Mucosa of gallbladder (tissue), 1 donor: Measurements from ENCODE around the gene KIF3B. TPM values are rescaled to one million over a fixed set of nuclear protein-coding genes. Genes with fewer than 3 reads are reported as not detected.
"Not testable (repeated sequence)": the region's sequence is repeated elsewhere in the genome, so short reads cannot be mapped to it uniquely, and the experiment has no call there.

Source experiments
- DNase-seq: peaks from one replicate; pipeline ENCODE4 v3.0.0-alpha.2; 2020; ENCODE audit warnings: low spot score
- total RNA-seq: library from RNA; stranded (reverse); gene quantifications from one replicate; pipeline ENCODE4 v1.2.1, GENCODE V29; 2021
- donor health status: DM: no; HTN: no; CAD: no.

The KIF3B gene
- total RNA-seq, 1 donor from 2014 or later = 59.6 TPM

DNA sequence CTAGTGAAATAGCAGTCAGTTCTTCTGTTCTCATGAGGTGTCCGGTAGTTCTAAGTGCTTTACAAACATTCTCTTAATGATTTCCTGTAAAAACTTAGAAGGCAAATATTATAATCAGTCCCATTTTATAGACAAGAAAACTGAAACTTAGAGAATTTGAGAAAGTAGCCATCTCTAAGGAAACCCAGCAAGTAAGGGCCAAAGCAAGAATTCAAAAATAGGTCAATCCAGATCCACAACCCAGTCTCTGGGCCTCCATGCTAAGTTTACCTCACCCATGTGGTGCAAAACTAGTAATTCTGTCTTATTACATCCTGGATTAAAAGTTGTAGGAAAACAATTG is 53.1 kb downstream of the KIF3B start:
- no peak for DNase-seq

DNA sequence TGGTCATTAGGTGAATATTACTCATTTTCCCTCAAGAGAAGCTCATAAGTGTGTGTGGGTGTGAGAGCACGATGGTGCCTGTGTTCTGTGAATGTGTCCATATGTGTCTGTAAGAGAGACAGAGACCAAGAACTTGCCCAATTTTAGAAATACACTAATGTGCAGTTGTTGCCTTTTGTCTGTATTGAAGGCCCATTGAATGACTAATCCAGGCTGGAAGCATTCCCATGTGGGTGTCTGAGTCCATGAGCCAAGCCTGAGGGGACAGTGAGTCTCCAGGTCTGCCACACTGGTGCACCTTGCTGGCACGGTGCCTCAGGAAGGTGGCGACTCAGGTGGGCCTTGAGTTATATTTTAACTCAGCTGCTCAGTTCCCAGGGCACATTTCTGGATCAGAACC is 55.2 kb downstream of the KIF3B start:
- peak; percentile 82 for DNase-seq

DNA sequence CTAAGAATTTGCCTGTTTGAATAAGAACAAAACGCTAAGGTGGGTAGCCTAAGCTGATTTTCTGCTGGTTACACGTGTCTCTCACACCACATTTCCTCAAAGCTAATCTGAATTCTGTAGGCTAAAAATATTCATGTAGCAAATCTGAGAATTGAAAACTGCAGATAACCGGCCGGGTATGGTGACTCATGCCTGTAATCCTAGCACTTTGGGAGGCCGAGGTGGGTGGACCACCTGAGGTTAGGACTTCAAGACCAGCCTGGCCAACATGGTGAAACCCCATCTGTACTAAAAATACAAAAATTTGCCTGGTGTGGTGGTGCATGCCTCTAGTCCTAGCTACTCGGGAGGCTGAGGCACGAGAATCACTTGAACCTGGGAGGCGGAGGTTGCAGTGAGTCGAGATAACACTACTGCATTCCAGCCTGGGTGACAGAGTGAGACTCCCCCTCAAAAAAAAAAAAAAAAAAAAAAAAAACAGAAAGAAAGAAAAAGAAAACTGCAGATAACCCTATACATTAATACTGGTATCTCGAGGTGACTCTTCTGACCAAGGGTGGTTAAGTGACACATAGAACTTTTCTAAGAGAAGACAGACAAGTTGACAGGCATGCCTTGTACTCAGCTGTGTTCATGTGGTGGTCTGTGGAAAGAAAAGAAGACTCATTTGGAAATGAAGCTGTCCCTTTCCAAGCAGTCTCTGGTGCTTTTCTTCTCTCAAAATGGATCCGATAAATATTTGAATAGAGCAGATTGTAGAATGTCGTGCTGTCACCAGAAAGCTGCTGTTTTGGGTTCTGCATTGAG is 55.9 kb downstream of the KIF3B start:
- no peak for DNase-seq

DNA sequence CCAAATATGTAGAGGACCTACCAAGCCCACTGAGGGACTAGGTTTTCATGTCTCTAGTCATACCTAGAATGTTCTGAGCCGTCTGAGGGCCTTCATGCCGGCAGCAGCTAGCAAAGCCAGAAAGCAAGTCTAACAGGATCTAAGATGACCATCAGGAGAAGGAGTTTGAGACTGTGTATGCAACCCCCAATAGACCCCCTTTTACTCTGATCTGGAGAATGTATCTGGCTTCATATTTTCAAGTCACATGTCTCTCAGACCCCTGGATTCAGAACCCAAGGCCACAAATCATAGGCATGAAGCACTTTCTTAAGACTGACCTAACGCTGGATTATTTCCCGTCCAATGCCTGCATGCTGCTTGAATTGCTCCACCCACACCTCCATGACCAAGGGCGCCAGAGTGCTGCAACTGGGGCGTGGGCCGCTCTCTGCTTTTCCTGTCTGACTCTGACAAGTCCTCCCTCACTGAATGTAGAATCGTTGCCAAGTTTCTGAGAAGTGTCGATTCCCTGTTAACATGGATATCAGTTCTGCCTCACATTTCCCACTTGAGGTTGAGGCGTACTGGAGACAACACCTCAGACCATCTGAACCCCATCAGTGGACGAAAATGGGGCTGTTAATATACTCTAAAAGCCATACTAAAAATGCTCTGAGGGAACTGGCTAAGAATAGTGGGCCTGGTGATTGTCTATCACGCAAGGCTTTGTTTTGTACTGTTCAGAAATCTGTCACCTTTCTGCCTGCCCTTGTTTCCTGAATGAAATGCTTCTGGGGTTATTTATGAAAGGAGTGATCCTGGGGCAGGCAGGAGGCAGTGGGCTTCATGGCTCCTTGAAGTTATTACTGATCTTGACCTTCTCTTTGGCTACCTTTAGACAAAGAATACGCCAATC is 56.8 kb downstream of the KIF3B start:
- peak; percentile 72 for DNase-seq

DNA sequence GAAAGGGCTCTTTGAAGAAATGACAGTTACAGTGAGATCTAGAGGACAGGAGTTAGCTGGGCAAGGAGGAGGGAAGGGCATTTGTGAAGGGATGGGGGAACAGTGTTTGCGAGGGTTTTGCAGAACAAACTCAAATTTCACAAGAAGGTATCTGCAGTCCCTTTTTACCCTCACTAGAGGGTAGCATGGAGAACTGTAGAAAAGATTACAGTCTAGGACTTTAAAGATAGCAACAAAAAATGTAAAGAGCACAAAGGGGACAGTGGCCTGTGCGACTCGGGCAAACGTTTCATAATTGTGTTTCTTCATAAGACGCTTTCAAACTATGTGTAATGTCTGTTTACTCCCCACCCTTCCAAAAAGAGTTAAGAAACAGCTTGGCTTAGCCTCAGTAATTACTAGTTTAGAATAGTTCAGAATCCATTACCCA is 59.5 kb downstream of the KIF3B start:
- DNase-seq = no peak

DNA sequence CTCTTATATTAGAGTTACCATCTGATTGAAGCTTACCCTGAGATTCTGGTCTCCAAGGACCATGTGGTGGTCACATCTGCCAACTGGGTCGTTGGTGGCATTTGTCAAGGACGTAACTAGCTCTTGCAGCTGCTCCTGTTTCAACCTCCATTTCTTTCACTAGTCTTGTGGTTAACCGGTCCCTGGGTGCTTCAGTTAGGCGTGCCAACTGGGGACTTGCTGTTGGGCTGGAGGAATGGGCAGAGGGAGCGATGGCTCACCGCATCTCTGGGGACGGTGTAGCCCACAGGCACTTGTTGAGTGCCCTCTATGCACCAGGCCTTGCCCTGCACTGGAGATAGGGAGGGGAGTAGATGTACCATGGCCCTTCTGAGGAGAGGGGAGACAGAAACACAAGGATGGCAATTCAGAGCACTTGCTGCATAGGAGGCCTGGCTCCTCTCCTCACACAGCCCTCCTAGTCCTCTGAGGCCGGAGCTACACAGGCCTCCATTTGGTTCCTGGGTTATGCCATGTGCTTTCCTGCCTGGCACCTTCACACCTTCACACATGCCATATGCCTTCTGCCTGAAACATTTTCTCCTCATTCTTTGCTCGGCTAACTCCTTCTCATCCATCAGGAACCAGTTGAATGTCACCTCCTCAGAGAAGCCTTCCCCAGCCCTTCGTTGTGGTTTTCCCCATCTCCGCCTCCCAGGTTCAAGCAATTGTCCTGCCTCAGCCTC is 60.6 kb downstream of the KIF3B start:
- no peak for DNase-seq

DNA sequence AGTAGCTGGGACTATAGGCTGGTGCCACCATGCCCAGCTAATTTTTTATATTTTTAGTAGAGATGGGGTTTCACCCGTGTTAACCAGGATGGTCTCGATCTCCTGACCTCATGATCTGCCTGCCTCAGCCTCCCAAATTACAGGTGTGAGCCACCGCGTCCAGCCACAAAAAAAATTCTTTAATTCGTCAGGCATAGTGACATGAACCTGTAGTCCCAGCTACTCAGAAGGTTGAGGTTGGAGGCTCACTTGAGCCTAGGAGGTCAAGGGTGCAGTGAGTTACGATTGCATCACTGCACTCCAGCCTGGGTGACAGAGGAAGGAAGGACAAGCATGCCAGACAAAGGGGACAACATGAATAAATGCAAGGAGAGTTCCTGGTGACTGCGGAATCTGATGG is 61.2 kb downstream of the KIF3B start:
- DNase-seq = no peak

DNA sequence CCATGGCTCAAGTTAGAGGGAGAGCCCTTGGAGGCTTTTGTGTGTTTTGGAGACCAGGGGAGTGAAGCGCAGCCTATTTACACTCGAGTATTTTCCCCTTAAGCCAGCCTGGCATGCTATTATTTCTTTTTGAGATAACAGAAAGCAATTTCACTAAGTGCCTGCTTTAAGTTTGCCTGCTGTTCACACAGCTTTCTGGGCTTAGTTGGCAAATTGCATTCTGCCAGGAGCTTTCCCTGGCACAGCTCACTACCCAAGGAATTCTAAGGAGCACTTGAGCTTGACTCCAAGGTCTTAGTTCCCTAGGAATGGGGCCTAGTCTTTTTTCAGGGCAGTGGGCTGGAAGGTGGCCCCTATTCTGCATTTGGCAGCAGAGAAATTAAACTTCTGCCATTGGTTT is 61.7 kb downstream of the KIF3B start:
- no peak for DNase-seq

DNA sequence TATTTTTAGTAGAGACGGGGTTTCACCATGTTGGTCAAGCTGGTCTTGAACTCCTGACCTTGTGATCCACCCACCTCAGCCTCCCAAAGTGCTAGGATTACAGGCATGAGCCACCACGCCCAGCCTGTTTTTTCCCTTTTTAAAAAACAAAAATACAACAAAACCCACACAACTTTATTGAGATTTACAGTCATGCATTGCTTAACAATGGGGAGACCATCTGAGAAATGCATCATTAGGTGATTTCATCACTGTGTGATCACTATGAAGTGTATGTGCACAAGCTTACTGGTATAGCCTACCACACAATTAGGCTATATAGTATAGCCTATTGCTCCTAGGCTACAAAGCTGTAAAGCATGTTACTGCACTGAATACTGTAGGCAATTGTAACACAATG is 63.6 kb downstream of the KIF3B start:
- not testable (repeated sequence) for DNase-seq

DNA sequence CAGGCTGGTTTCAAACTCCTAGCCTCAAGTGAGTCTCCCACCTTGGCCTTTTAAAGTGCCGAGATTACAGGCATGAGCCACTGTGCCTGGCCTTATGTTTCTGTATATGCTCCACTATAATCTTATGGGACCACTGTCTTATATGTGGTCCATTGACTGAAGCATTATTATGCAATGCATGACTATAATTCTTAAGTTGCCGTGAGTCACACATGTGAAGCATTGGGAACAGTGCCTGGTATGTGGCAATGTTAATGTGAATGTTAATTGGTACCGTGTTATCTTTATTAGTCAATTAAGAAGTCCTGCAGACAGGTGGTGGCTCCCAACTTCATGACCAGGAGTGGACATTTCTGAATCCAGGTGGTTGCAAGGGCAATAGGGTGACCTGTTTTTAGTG is 66.0 kb downstream of the KIF3B start:
- DNase-seq = no peak

DNA sequence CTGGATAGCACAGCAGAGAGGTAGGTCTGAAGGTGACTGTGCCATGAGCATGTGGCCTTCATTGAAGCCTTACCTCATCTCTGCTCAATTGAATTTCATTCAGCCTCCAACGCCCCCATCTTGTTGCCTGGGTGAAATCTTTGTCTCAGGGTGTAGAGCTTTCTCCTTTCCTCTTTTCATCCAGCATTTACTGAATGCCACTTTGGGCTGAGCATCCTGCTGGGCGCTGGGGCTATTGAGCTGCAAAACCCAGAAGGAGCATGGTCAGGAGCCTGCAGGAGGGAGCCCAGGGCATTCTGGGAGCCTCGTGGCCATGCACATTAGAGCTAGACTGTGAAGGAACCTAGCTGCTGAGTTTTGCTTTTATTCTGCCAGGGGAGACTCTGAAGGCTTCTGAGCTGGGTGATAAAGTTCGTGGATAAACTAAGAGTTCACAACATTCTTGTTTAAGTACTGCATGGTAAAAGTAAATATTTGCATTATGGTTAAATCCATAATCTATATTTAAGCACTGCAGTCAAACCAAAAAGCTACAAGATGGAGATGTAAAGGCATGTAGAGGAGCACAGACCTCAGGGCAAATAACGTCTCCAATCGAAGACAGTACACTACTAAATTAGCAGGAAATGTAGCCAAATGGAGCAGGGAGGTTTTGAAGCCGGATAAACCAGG is 67.5 kb downstream of the KIF3B start:
- no peak for DNase-seq

DNA sequence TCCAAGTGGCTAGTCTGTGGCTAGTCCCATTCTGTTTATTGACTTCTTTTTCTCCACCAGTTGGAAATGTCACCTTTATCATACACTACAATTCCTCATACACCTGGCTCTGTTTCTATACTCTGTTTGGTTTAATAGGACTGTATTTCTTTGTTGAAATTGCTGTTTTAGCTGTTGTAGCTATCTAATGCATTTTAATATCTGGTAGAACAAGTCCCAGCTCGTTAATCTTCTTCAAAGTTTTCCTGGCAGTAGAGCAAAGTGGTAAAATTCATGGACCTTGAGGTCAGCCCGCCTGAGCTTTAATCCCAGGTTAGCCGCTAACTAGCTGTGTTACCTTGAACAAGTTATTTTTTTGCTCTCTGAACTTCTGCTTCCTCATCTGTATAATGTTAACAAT is 70.8 kb downstream of the KIF3B start:
- no peak for DNase-seq

DNA sequence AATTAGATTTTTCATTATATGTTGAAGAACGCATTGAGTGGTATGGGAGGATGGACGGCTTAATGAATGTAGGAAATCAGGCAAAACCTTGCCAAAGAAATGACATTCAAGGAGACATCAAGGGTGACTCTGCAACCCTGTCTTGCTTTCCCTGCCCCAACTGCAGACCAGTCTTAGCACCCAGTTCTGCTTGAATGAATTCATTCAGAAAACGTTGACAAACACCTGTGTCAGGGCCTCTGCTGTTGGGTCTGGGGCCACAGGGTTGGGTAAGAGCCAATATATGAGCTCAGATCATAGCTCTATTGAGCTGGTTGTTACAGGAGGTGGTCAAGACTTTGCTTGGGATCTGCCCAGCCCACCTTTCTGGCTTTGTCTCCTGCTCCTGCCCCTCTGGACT is 73.0 kb downstream of the KIF3B start:
- DNase-seq = no peak

DNA sequence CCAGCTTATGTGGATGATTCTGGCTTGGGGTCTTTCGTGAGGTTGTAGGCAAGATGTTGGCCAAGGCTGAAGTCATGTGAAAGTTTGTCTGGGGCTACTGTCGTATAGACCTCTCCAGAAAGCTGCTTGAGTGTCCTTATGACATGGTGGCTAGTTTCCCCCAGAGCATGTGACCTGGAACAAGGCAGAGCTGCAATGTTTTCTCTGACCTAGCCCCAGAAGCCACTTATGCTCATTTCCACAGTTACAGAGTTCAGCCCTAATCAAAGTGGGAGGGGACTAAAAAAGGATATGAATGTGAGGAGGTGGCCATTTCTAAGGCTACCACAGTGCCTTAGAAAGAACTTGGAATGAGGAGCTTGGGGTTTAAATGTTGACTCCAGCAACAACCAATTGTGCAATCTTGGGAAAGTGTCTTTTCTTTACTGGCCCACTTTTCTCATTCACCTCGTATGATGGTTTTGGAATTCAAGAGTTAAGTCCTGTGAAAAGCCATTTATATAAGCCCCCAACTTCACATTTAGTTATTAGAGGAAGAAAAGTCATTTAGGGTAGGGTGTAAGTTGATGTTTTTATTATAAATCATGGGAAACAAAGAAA is 74.8 kb downstream of the KIF3B start:
- DNase-seq = no peak

DNA sequence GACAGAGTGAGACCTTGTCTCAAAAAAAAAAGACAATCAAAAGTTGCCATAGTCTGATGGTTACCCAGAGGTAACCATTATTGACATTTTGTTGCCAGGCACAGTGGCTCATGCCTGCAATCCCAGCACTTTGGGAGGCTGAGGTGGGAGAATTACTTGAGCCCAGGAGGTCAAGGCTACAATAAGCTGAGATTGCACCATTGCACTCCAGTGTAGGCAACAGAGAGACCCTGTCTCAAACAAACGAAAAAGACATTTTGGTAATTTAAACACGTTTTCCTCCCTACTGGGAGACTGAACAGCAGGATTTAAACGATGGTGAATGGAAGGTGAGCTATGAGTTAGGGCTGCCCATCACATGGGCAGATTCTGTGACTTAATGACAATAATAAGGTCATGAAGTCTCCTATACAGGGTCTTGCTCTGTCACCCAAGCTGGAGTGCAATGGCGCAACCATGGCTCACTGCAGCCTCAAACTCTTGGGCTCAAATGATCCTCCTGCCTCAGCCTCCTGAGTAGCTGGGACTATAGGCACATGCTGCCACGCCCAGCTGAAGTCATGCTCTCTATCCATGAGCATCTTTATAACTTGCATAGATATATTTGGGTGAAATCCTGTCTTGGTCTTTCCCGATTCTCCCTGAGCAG is 76.5 kb downstream of the KIF3B start:
- DNase-seq = no peak

DNA sequence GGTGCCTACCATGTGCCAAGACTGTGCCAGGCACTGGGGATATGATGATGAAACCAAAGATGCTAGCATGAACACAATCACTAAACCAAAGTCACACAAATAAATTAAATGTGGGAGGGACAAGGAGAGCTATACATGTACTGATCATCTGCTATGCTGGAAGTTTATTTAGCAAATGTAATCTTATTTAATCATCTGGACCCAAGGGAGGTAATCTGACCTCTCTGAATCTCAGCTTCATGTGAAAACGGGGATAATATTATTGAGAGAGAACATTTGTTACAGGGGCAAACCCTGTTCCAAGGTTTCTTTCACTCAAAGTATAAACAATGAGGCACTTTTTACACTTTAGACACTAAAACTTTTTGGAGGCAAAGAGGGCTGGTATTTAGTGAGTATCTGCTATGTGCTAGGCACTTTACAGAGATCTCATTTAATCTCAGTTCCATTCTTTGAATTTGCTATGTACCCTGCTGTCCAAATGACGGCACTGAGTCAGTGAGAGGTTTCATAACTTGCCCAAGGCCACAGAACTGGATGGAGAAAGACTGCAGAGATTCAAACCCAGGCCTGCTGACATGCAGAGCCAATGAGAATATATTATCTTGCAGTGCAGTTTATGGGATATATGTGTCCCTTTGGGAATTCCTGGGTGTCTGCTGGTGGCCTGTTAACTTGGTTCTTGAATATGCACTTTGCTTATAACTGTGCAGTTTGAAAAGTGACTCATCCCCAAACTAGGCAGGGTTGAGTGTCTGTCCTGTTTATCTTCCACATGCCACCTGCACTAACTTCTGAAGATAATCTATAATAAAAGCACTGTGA is 77.4 kb downstream of the KIF3B start:
- DNase-seq = no peak

DNA sequence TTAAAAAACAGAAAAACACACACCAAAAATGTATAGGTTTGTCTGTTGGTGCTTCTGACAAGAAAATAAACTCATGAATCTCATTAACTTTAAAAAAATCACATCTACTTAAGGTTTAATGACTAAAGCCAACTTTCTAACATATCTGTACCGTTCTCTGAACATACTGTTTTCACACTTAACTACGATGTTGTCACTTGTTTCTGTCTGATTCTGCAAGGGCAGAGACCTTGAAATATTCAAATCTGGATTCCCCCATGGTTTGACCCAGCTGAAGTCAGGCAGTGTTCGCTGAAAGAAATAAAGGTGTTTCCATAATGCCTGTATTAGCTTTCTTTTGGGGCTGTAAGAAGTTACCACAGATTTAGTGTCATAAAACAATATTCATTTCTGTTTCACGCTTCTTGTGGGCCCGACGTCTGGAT is 78.0 kb downstream of the KIF3B start:
- DNase-seq = no peak

DNA sequence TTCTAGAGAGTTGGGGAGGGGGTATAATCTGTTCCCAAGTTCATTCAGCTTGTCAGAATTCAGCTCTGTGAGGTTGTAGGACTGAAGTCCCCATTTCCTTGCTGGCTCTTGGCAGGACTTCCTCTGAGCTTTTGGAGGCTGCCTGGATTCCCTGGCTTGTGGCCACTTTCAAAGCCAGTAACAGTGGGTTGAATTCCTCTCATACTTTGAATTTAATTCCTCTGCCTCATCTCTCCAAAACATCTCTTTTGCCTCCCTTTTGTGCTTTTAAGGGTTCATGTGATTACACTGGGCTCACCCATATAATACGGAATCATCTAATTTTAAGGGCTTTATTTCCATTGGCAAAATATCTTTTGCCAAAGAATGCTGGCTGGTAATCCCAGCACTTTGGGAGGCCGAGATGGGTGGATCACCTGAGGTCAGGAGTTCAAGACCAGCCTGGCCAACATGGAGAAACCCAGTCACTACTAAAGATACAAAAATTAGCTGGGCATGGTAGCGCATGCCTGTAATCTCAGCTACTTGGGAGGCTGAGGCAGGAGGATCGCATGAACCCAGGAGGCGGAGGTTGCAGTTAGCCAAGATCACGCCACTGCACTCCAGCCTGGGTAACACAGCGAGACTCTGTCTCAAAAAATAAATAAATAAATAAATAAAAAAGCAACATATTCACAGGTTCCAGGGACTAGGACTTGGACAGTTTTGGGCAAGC is 78.6 kb downstream of the KIF3B start:
- not testable (repeated sequence) for DNase-seq

DNA sequence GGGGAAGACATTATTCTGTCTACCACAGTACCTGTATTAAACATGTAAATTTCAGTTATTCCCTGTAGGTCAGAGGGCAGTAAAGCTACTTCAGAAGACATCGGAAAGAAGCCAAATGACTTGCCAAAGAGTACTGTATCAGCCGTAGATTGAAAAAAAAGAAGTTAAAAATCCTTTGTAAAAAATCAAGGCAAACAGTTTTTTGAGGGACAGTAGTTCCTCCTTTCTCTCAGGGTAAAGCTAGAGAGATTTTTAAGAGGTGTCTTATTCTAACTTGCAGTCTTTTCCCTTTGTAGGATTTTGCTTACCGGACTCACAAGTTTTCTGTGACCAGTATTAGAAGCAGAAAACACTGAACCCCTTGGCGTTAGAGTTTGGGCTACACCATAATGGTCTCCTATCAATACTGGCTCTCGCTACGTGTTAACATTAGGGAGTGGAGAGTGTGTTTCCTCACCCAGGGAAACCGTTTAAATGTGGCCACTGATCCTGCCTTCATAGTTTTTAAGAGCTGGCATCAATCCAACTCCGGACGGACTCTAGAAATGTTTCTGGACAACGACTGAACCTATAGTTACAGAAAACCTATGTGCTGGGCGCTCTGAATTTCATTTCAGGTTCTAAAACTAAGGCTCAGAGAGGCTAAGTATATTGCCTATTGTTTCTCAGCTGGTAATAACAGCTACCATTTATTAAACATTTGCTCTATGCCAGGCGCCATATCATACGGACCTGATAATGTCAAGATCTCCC is 79.3 kb downstream of the KIF3B start:
- DNase-seq = no peak
